ENCODE results near the gene MUC6.

Gene MUC6

DNA sequence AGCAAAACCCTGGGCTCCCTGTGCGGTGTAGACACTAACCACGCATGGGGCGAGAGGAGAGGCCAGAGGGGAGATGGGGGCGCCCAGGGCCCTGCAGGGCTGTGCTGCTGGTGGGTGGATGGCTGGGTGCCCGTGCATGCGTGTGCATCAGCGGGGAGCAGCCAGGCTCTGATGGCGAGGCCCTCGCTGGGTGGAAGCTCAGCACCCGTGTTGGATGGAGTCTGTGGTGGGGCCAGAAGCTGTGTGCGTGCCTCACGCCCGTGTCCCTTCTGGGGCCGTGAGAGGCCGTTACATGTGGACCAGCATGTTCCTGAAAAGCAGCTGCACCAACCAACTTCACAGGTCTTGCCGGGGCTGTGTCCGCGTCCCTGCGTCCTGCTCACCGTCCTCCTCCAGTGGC, 33.4 kb downstream of the MUC6 start:
- H2BK15ac ChIP-seq (ENCODE audit: low read depth, poor library complexity, severe bottlenecking): no peak overlapping the region
- peaks cover 66 to 82% of the 10 kb centered on the region in 2 experiments for H3K36me3 ChIP-seq (ENCODE audit: control insufficient read depth in 1 of 2, insufficient read depth in 2 of 2, low read depth in 1 of 2, low read length in 2 of 2)
- no peak overlapping the region for H2AFZ ChIP-seq (ENCODE audit: low read depth, low read length)
- no peak overlapping the region for H3K18ac ChIP-seq (ENCODE audit: low read depth in 1 of 2, low read length in 2 of 2)
- H3K9me3 ChIP-seq (ENCODE audit: control insufficient read depth, low read length): no peaks in the 10 kb centered on the region
- no peak overlapping the region for H2BK12ac ChIP-seq (ENCODE audit: low read length in 2 of 2)
- H2BK5ac ChIP-seq (ENCODE audit: low read depth, low read length, poor library complexity, severe bottlenecking): no peak overlapping the region
- WGBS: 93% methylated on average over 20 of the region's 20 CpGs
- H4K8ac ChIP-seq (ENCODE audit: low read length): no peak overlapping the region
- no peak overlapping the region for H3K9ac ChIP-seq (ENCODE audit: low read length)
- H4K91ac ChIP-seq (ENCODE audit: low read length): no peak overlapping the region
- peaks cover 54% of the 10 kb centered on the region for H3K79me1 ChIP-seq (replicated peaks; ENCODE audit: low read length, poor library complexity, severe bottlenecking)
- no peak overlapping the region for H3K4me2 ChIP-seq (ENCODE audit: low read length, poor library complexity, severe bottlenecking)
- peak overlapping the region in 1 of 2 experiments; percentile 71 for H3K4ac ChIP-seq (ENCODE audit: low read depth in 1 of 2, low read length in 2 of 2)
- peaks cover 7% of the 10 kb centered on the region for H3K4me1 ChIP-seq (ENCODE audit: control insufficient read depth, insufficient read depth, low read depth, low read length)
- no peaks in the 10 kb centered on the region for H3K27me3 ChIP-seq (ENCODE audit: control insufficient read depth in 1 of 2, insufficient read depth in 1 of 2, low read length in 2 of 2)
- H3K4me3 ChIP-seq (ENCODE audit: insufficient read depth in 1 of 2, low read depth in 1 of 2, low read length in 2 of 2): no peak overlapping the region
- no peak overlapping the region for H3K14ac ChIP-seq (ENCODE audit: low read length in 2 of 2)
- no peak overlapping the region for H3K27ac ChIP-seq (ENCODE audit: low read length, poor library complexity, severe bottlenecking)
- H2AK5ac ChIP-seq (ENCODE audit: low read length, severe bottlenecking): no peak overlapping the region
- DNase-seq: no peak
- H2BK120ac ChIP-seq (ENCODE audit: low read depth, low read length): no peak overlapping the region
- no peak overlapping the region for H3K23ac ChIP-seq (ENCODE audit: low read length in 2 of 2)

DNA sequence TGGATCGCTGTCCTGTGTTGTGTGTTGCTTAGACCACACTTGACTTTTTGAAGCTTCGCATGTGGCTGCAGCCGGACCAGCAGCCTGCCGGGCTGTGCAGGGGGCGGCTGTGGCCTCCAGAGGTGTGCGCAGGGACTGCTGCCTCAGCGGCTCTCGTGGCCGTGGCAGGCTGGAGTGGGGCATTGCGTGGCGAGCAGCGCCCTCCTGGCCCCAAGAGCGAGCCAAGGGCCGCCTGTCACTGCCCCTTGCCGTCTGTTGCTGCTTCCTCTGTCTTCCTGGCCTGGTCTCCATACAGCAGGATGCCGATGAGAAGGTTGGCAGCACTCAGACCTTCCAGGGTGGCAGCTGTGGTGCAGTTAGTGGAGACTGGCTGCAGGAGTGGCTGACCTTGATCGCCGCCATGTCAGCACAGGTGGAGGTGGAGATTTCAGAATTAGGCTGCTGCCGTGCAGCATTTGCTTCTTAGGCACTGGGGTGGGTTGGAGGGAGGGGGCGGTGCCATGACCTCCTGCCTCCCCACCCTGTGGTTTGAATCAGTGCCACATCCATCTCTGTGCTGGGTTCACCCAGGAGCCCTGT, 34.0 kb downstream of the MUC6 start:
- no peak for DNase-seq

DNA sequence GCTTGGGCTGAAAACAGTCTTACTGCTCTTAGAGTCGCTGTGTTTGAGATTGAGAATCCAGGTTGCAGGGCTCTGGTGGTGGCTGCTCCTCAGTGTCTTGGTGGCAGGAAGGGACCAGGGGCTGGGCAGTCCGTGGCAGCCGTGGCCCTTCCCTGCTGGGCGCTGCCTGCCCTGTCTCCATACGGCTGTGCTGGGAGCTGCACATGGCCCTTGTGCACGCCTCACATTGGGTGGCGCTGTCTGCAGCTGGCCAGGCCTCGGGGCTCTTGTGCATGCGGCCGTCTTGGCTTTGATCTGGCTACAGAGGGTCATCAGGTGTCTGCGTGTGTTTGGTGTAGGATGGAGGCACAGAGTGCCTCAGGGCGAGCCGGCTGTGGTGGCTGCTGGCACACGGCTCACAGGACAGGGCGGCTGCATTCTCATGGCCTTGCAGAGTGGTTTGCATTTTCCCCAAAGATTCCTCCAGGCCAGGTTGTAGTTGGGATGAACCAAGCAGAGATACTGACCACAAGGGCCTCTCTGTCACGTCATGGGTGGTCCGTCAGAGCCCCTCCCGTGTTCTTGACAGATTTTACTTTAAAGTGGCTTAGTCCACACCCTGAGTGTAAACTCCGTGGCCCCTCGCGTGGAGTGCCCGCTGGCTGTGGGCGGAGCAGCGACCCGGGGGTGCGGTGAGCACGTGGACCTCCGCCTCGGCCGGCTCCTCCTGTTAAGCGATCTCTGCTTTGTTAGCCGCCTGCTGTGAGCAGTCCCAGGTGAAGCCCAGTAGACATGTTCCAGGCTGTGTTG, 34.7 kb downstream of the MUC6 start:
- no peak overlapping the region for H4K8ac ChIP-seq (ENCODE audit: low read length)
- no peak overlapping the region for H3K23ac ChIP-seq (ENCODE audit: low read length in 2 of 2)
- H2BK15ac ChIP-seq (ENCODE audit: low read depth, poor library complexity, severe bottlenecking): no peak overlapping the region
- H3K27me3 ChIP-seq (ENCODE audit: control insufficient read depth in 1 of 2, insufficient read depth in 1 of 2, low read length in 2 of 2): no peaks in the 10 kb centered on the region
- peaks cover 59 to 80% of the 10 kb centered on the region in 2 experiments for H3K36me3 ChIP-seq (ENCODE audit: control insufficient read depth in 1 of 2, insufficient read depth in 2 of 2, low read depth in 1 of 2, low read length in 2 of 2)
- H3K27ac ChIP-seq (ENCODE audit: low read length, poor library complexity, severe bottlenecking): no peak overlapping the region
- no peak overlapping the region for H3K18ac ChIP-seq (ENCODE audit: low read depth in 1 of 2, low read length in 2 of 2)
- H3K4me1 ChIP-seq (ENCODE audit: control insufficient read depth, insufficient read depth, low read depth, low read length): peaks cover 2% of the 10 kb centered on the region
- no peak overlapping the region for H3K14ac ChIP-seq (ENCODE audit: low read length in 2 of 2)
- no peak overlapping the region for H3K4me2 ChIP-seq (ENCODE audit: low read length, poor library complexity, severe bottlenecking)
- peaks cover 54% of the 10 kb centered on the region for H3K79me1 ChIP-seq (replicated peaks; ENCODE audit: low read length, poor library complexity, severe bottlenecking)
- no peak overlapping the region for H4K91ac ChIP-seq (ENCODE audit: low read length)
- H2BK5ac ChIP-seq (ENCODE audit: low read depth, low read length, poor library complexity, severe bottlenecking): no peak overlapping the region
- H3K4ac ChIP-seq (ENCODE audit: low read depth in 1 of 2, low read length in 2 of 2): no peak overlapping the region
- no peak overlapping the region for H2BK120ac ChIP-seq (ENCODE audit: low read depth, low read length)
- no peaks in the 10 kb centered on the region for H3K9me3 ChIP-seq (ENCODE audit: control insufficient read depth, low read length)
- no peak overlapping the region for H2AFZ ChIP-seq (ENCODE audit: low read depth, low read length)
- H2AK5ac ChIP-seq (ENCODE audit: low read length, severe bottlenecking): no peak overlapping the region
- no peak overlapping the region for H2BK12ac ChIP-seq (ENCODE audit: low read length in 2 of 2)
- 96% methylated on average over 32 of the region's 32 CpGs for WGBS
- no peak for DNase-seq
- no peak overlapping the region for H3K4me3 ChIP-seq (ENCODE audit: insufficient read depth in 1 of 2, low read depth in 1 of 2, low read length in 2 of 2)
- no peak overlapping the region for H3K9ac ChIP-seq (ENCODE audit: low read length)

More for the DNA sequence above, 34.0 kb downstream of the MUC6 start:
- H3K4me3 ChIP-seq (ENCODE audit: insufficient read depth in 1 of 2, low read depth in 1 of 2, low read length in 2 of 2): no peak overlapping the region
- H3K79me1 ChIP-seq (replicated peaks; ENCODE audit: low read length, poor library complexity, severe bottlenecking): peaks cover 54% of the 10 kb centered on the region
- no peak overlapping the region for H2AK5ac ChIP-seq (ENCODE audit: low read length, severe bottlenecking)
- no peak overlapping the region for H3K4ac ChIP-seq (ENCODE audit: low read depth in 1 of 2, low read length in 2 of 2)
- H2BK12ac ChIP-seq (ENCODE audit: low read length in 2 of 2): no peak overlapping the region
- no peak overlapping the region for H3K14ac ChIP-seq (ENCODE audit: low read length in 2 of 2)
- H3K18ac ChIP-seq (ENCODE audit: low read depth in 1 of 2, low read length in 2 of 2): no peak overlapping the region
- H2BK120ac ChIP-seq (ENCODE audit: low read depth, low read length): no peak overlapping the region
- H3K9ac ChIP-seq (ENCODE audit: low read length): no peak overlapping the region
- no peaks in the 10 kb centered on the region for H3K9me3 ChIP-seq (ENCODE audit: control insufficient read depth, low read length)
- no peaks in the 10 kb centered on the region for H3K27me3 ChIP-seq (ENCODE audit: control insufficient read depth in 1 of 2, insufficient read depth in 1 of 2, low read length in 2 of 2)
- no peak overlapping the region for H4K91ac ChIP-seq (ENCODE audit: low read length)
- H3K27ac ChIP-seq (ENCODE audit: low read length, poor library complexity, severe bottlenecking): no peak overlapping the region
- H4K8ac ChIP-seq (ENCODE audit: low read length): no peak overlapping the region
- H3K4me2 ChIP-seq (ENCODE audit: low read length, poor library complexity, severe bottlenecking): no peak overlapping the region
- WGBS: 98% methylated on average over 13 of the region's 20 CpGs
- H3K23ac ChIP-seq (ENCODE audit: low read length in 2 of 2): no peak overlapping the region
- peaks cover 2% of the 10 kb centered on the region for H3K4me1 ChIP-seq (ENCODE audit: control insufficient read depth, insufficient read depth, low read depth, low read length)
- H3K36me3 ChIP-seq (ENCODE audit: control insufficient read depth in 1 of 2, insufficient read depth in 2 of 2, low read depth in 1 of 2, low read length in 2 of 2): peaks cover 61 to 80% of the 10 kb centered on the region in 2 experiments
- H2BK15ac ChIP-seq (ENCODE audit: low read depth, poor library complexity, severe bottlenecking): no peak overlapping the region
- H2BK5ac ChIP-seq (ENCODE audit: low read depth, low read length, poor library complexity, severe bottlenecking): no peak overlapping the region
- H2AFZ ChIP-seq (ENCODE audit: low read depth, low read length): no peak overlapping the region

DNA sequence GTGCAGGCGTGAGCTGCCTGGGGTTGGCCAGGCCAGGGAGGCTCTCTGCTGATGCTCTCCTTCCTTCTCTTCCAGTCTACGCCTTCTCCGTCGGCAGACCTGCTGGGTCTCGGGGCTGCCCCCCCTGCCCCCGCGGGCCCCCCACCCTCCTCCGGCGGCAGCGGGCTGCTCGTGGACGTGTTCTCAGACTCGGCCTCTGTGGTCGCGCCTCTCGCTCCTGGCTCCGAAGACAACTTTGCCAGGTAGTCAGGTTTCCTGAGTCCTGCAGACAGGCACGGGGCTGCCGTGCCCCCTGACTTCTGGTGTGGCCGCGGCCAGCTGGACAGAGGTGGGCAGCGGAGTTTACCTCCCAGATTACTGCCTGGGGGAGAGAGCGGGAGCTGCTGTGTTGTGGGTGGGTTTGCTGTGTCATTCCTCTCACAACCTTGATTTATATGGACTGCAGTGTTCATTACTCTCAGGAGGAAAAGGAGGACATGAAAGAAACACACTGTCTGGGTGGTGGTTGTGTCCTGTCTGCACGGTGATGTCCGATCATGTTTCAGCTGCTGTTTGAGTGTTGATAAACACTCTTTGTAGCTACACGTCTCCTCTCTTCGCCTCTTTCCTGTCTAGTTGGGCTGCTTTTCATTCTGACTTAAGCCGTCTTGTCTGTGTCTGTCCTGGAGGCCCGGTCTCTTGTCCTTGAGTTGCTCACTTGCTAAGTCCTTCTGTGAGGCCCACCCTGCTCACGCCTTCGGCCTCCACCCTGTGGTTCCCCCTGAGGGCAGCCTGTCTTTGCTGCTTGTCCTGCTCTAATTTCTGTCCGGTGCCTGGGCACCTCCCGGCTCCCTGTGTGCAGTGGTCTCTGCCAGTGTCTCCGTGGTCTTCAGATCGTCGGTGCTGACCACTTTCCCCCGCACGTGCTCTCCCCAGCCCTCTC, 35.9 kb downstream of the MUC6 start:
- Histone ChIP-seq H4K91ac (ENCODE audit: low read length) (no peak overlapping the region), H3K23ac (ENCODE audit: low read length in 2 of 2) (no peak overlapping the region), H3K4me1 (ENCODE audit: control insufficient read depth, insufficient read depth, low read depth, low read length) (peaks cover 8% of the 10 kb centered on the region), H3K18ac (ENCODE audit: low read depth in 1 of 2, low read length in 2 of 2) (no peak overlapping the region), H3K79me1 (replicated peaks; ENCODE audit: low read length, poor library complexity, severe bottlenecking) (peaks cover 52% of the 10 kb centered on the region), H4K8ac (ENCODE audit: low read length) (no peak overlapping the region), H3K4me3 (ENCODE audit: insufficient read depth in 1 of 2, low read depth in 1 of 2, low read length in 2 of 2) (no peak overlapping the region), H2BK15ac (ENCODE audit: low read depth, poor library complexity, severe bottlenecking) (no peak overlapping the region), H2BK12ac (ENCODE audit: low read length in 2 of 2) (no peak overlapping the region), H3K36me3 (ENCODE audit: control insufficient read depth in 1 of 2, insufficient read depth in 2 of 2, low read depth in 1 of 2, low read length in 2 of 2) (peaks cover 63 to 81% of the 10 kb centered on the region in 2 experiments), H3K9ac (ENCODE audit: low read length) (no peak overlapping the region), H3K9me3 (ENCODE audit: control insufficient read depth, low read length) (no peaks in the 10 kb centered on the region), H3K4me2 (ENCODE audit: low read length, poor library complexity, severe bottlenecking) (no peak overlapping the region), H3K14ac (ENCODE audit: low read length in 2 of 2) (no peak overlapping the region), H3K27ac (ENCODE audit: low read length, poor library complexity, severe bottlenecking) (no peak overlapping the region), H2BK120ac (ENCODE audit: low read depth, low read length) (no peak overlapping the region), H2BK5ac (ENCODE audit: low read depth, low read length, poor library complexity, severe bottlenecking) (no peak overlapping the region), H2AFZ (ENCODE audit: low read depth, low read length) (no peak overlapping the region), H2AK5ac (ENCODE audit: low read length, severe bottlenecking) (no peak overlapping the region), H3K27me3 (ENCODE audit: control insufficient read depth in 1 of 2, insufficient read depth in 1 of 2, low read length in 2 of 2) (no peaks in the 10 kb centered on the region), H3K4ac (ENCODE audit: low read depth in 1 of 2, low read length in 2 of 2) (no peak overlapping the region)
- 97% methylated on average over 36 of the region's 38 CpGs for whole genome bisulfite sequencing
- DNase-seq: no peak

Measured in mesenchymal stem cell (in vitro differentiated cells and primary cell).